SU-DHL-6 (cell line): ENCODE data around the gene CHD1L.

Experiments
- CTCF ChIP-seq: fragments of 200-600 bp; sonication (generic); IDR thresholded peaks from one replicate; pipeline ENCODE4 v1.5.1; 2017; ENCODE audit warnings: antibody characterized with exemption, mild to moderate bottlenecking, low read length, moderate library complexity; ENCODE audit not compliant: insufficient read depth, poor library complexity, severe bottlenecking
- EZH2phosphoT487 ChIP-seq: fragments of 200-600 bp; sonication (generic), shearing (Covaris generic); conservative IDR thresholded peaks from 2 replicates; pipeline ENCODE4 v1.6.1; 2018; ENCODE audit warnings: mild to moderate bottlenecking, antibody characterized with exemption, low read length, moderate library complexity, mixed read lengths

GRCh38 chr1:147217141-147217540 lies 25.3 kb upstream of the CHD1L start:
- TF ChIP-seq CTCF (no peak), EZH2phosphoT487 (no peak)
